SK-N-SH treated with all-trans-retinoic acid at 6 μM for 48 hours (cell line): ENCODE results near the gene PRKCE.

Experiments
- ARNTL ChIP-seq: fragments of 450-650 bp; formaldehyde crosslinking; IDR thresholded peaks from 2 replicates; pipeline ENCODE4 v1.5.0; 2020; ENCODE audit warnings: low read depth, mild to moderate bottlenecking, moderate library complexity, borderline replicate concordance
- BACH2 ChIP-seq: fragments of 250-450 bp; sonication (Bioruptor Pico); IDR thresholded peaks from 2 replicates; pipeline ENCODE4 v1.9.0; 2021; ENCODE audit warnings: mild to moderate bottlenecking, borderline replicate concordance
- ISL1 ChIP-seq: fragments of 250-450 bp; sonication (Bioruptor Pico); IDR thresholded peaks from 2 replicates; pipeline ENCODE4 v2.1.2; 2022; ENCODE audit warnings: mild to moderate bottlenecking, moderate library complexity
- PATZ1 ChIP-seq: fragments of 250-450 bp; sonication (Bioruptor Pico); IDR thresholded peaks from 2 replicates; pipeline ENCODE4 v1.8.0; 2020; ENCODE audit warnings: mild to moderate bottlenecking, moderate library complexity, borderline replicate concordance
- PPARA ChIP-seq: fragments of 250-450 bp; sonication (Bioruptor Pico); IDR thresholded peaks from 2 replicates; pipeline ENCODE4 v1.5.0; 2020; ENCODE audit warnings: mild to moderate bottlenecking, borderline replicate concordance
- RARB ChIP-seq: fragments of 250-450 bp; sonication (Bioruptor Pico); IDR thresholded peaks from 2 replicates; pipeline ENCODE4 v1.8.0; 2021; ENCODE audit warnings: mild to moderate bottlenecking, moderate library complexity
- TCF4 ChIP-seq: fragments of 250-450 bp; sonication (Bioruptor Pico); IDR thresholded peaks from 2 replicates; pipeline ENCODE4 v1.8.0; 2021; ENCODE audit warnings: mild to moderate bottlenecking, moderate library complexity, borderline replicate concordance
- TOX ChIP-seq: fragments of 250-450 bp; sonication (Bioruptor Pico); IDR thresholded peaks from 2 replicates; pipeline ENCODE4 v1.8.0; 2021; ENCODE audit warnings: mild to moderate bottlenecking, moderate library complexity, borderline replicate concordance
- ZC3H10 ChIP-seq: fragments of 250-450 bp; sonication (Bioruptor Pico); IDR thresholded peaks from 2 replicates; pipeline ENCODE4 v1.5.1; 2021; ENCODE audit warnings: mild to moderate bottlenecking, moderate library complexity
- ZFP3 ChIP-seq: fragments of 250-450 bp; sonication (Bioruptor Pico); IDR thresholded peaks from 2 replicates; pipeline ENCODE4 v1.5.0; 2020; ENCODE audit warnings: mild to moderate bottlenecking, moderate library complexity
- ZNF8 ChIP-seq: fragments of 450-650 bp; formaldehyde crosslinking; IDR thresholded peaks from 2 replicates; pipeline ENCODE4 v1.5.0; 2020; ENCODE audit warnings: mild to moderate bottlenecking, moderate library complexity

GRCh38 chr2:45681675-45682074 lies 30.2 kb downstream of the PRKCE start:
- TF ChIP-seq ZC3H10 (no peak), ZNF8 (no peak), ZFP3 (CRISPR knock-in tag) (no peak), TCF4 (no peak), RARB (no peak), PATZ1 (CRISPR knock-in tag) (no peak), ARNTL (no peak), ISL1 (CRISPR knock-in tag) (peak; percentile 27; the same call in 1 of the 2 replicates), PPARA (no peak), TOX (CRISPR knock-in tag) (no peak), BACH2 (CRISPR knock-in tag) (no peak)
